ENCODE data around the gene ZIC1.

- TF ChIP-seq ZFP3 (CRISPR knock-in tag; IDR thresholded peaks at IDR 0.05) (no peak), PATZ1 (CRISPR knock-in tag; IDR thresholded peaks at IDR 0.05; ENCODE audit: borderline replicate concordance) (no peak), TCF4 (CRISPR knock-in tag; IDR thresholded peaks at IDR 0.05; ENCODE audit: borderline replicate concordance) (no peak)
- TF ChIP-seq, protein P1, sequence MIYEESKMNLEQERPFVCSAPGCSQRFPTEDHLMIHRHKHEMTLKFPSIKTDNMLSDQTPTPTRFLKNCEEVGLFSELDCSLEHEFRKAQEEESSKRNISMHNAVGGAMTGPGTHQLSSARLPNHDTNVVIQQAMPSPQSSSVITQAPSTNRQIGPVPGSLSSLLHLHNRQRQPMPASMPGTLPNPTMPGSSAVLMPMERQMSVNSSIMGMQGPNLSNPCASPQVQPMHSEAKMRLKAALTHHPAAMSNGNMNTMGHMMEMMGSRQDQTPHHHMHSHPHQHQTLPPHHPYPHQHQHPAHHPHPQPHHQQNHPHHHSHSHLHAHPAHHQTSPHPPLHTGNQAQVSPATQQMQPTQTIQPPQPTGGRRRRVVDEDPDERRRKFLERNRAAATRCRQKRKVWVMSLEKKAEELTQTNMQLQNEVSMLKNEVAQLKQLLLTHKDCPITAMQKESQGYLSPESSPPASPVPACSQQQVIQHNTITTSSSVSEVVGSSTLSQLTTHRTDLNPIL (CRISPR knock-in tag; IDR thresholded peaks at IDR 0.05; ENCODE audit: low read depth), result no peak
These were observed 14.8 kb downstream of the ZIC1 start for GRCh38 chr3:147423798-147424580.
